Epithelial cell of prostate (primary cell): Measurements from ENCODE around the gene CAPS.
A peak's percentile ranks its signal among the peaks of the same experiment; 100 is the strongest.
"Not testable (repeated sequence)": the region's sequence is repeated elsewhere in the genome, so short reads cannot be mapped to it uniquely, and the experiment has no call there.

ENCODE experiments used
- DNase-seq: peaks from one replicate; pipeline ENCODE4 v3.0.0-alpha.2; 2011; ENCODE audit warnings: low read depth, low spot score
- H3K27ac ChIP-seq: fragments of 450-650 bp; 2 replicates; pipeline ENCODE4 v1.5.1; 2017; ENCODE audit warnings: mild to moderate bottlenecking

Gene CAPS

GRCh38 chr19:5913739-5914357 lies at the start of gene CAPS:
Gene CAPS, plus strand, starts transcription at chr19:5914254. Its CDS starts 153 bp downstream, at chr19:5914407.
- DNase-seq: peak; percentile 18
- H3K27ac ChIP-seq: no peak within 1 kb of the TSS

DNA sequence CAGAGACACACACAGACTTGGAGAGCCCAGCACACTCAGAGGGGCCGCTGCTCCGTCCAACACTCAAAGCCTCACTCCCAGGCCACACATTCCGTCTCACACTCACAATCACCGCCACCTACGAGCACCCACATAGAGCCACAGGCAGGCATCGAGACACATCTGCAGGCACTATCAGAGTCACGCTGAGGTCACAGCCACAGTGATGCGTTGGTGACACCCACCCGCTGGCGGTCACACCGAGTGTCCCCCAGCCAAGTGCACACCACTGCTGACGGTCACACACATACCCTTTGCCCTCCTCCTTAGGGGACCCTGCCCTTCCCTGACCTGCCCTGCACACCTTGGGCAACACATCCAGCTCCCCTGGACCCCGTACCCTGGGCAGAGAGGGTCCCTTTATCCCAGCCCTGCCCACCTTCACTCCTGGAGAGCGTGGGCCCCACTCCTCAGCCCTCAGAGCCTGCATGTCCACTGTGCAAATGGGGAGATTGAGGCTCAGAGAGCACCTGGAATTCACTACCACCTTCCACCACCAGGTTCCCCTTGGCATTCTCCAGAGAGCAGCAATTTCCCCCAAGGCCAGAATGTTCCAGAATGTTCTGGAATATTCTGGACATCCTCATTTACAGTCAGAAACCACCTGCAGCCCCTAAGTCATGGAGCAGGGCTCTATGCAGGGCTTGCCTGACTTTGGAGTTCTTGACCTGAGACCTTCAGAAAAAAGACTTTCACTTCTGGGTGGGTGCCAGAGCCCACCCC lies 49.1 kb upstream of the CAPS start:
- H3K27ac ChIP-seq: no peak overlapping the region
- DNase-seq: no peak

GRCh38 chr19:5865772-5866171 lies 48.3 kb upstream of the CAPS start:
- DNase-seq: no peak
- H3K27ac ChIP-seq: no peak overlapping the region

DNA sequence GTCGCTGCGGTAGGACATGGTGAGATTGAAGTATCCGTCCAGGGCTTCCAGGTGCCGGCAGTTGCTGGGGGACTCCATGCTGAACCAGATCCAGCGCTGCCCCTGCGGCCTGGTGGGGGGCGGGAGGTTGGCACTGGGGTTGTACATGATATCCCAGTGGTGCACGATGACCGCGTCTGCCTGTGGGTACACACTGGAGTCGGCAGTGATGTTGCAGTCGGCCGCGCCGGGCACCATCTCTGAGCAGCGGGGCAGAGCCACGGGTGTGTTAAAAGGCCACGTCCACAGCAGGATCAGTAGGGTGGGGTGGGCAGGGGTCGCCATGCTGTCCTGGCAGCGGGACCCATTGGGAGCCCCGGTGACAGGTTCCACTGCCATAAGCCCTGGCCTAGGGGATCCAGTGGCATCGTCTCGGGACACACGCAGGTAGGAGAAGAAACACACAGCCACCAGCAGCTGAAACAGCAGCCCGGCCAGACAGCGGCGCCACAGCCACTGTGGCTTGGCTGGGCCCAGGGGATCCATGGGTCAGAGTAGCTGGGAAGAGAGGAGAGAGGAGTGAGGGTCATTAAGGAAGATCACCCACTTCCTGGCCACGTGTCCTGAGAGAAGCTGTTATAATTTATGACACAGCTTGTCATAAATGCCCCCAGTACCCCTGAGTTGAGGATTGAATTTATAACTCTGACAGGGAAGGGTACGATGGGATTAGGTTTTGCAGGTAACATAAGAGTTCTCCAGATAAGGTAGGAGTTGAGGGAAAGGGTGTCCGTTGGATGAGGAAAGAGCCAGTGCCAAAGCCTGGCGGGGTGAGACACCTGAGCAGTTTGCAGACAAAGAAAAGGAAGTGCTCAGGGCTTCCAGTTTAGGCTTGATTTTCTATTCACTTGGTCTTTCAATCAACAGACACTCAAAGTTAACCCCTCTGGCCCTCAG lies 46.6 kb upstream of the CAPS start:
- no peak for DNase-seq

GRCh38 chr19:5870986-5871394 lies 43.1 kb upstream of the CAPS start:
- no peak overlapping the region for H3K27ac ChIP-seq
- no peak for DNase-seq

More for the DNA sequence above, 46.6 kb upstream of the CAPS start:
- H3K27ac ChIP-seq: no peak overlapping the region

- no peak overlapping the region for H3K27ac ChIP-seq
- no peak for DNase-seq
Observed at GRCh38 chr19:5873617-5874199, 40.3 kb upstream of the CAPS start.

GRCh38 chr19:5874496-5874895 lies 39.6 kb upstream of the CAPS start:
- DNase-seq: not testable (repeated sequence)
- peak overlapping the region; percentile 15 for H3K27ac ChIP-seq

- no peak overlapping the region for H3K27ac ChIP-seq
- DNase-seq: no peak
Observed at GRCh38 chr19:5877427-5877826, 36.6 kb upstream of the CAPS start.

DNA sequence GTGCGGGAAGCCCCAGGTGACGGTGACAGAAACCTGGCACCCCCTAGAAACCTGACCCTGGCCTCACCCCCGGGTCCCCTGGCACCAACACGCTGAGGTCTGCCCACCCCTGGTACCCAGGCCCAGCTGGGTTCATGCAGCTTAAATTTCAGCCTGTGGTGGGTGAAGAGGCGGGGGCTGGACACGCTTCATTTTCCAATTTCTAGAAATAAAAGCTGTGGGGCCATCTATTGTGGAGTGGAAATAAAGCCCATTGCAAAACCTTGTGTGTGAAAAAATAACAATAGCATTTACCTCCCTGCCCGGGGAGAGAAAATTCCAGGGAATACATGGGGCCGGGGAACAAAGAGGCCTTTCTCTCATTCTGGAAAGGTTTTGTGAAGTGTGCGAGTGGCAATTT lies 36.2 kb upstream of the CAPS start:
- DNase-seq: no peak
- no peak overlapping the region for H3K27ac ChIP-seq

GRCh38 chr19:5880196-5880595 lies 33.9 kb upstream of the CAPS start:
- no peak for DNase-seq
- H3K27ac ChIP-seq: no peak overlapping the region

DNA sequence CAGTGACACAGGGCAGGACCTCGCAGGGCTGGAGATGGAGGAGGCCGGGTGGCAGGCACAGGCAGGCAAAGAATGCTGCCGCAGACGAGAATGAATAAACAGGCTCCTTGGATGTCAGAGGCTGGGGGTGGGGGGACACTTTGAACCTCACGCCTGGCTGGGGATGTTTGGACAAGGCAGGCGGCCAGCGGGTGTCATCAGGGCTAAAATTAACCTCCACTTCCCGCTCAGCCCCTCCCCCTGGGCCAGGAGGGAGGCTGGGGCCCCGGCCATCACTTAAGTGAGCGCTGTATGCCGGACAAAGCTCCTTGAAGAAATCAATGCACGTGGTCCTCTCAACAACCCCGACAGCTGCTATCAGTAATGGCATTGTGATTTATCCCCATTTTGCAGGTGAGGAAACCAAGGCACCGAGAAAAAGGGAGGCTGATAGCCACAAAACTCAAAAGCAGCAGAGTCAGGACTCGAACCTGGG lies 33.4 kb upstream of the CAPS start:
- H3K27ac ChIP-seq: no peak overlapping the region
- no peak for DNase-seq

DNA sequence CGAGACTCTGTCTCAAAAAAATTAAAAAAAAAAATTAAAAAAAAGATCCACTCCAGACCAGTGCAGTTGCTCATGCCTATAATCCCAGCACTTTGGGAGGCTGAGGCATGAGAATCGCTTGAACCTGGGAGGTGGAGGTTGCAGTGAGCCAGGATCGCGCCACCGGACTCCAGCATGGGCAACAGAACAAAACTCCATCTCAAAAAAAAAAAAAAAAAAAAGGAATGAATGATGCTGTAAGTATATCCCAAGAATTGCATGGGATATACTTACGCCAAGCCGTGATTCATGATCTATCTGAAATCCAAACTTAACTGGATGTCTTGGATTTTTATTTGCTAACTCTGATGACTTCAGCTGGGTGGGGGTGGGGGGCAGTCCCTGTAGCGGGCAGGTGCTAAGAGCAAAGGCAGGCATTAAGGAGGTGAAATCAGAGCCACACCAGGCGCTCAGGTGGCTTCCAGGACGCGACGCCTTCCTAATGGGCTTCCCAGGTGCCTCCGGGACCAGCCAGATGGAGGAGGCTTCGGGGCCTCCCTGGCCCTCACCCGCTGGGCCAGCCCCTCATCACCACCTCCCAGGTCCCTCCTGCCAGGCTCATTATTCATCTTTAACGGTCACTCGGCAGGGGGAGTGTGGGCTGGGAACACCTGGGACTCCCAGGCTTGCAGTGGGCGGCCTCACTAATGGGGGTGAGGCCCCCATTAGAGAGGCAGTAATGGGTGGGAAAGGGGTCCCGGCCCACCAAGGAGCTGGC lies 32.3 kb upstream of the CAPS start:
- no peak overlapping the region for H3K27ac ChIP-seq
- DNase-seq: no peak

DNA sequence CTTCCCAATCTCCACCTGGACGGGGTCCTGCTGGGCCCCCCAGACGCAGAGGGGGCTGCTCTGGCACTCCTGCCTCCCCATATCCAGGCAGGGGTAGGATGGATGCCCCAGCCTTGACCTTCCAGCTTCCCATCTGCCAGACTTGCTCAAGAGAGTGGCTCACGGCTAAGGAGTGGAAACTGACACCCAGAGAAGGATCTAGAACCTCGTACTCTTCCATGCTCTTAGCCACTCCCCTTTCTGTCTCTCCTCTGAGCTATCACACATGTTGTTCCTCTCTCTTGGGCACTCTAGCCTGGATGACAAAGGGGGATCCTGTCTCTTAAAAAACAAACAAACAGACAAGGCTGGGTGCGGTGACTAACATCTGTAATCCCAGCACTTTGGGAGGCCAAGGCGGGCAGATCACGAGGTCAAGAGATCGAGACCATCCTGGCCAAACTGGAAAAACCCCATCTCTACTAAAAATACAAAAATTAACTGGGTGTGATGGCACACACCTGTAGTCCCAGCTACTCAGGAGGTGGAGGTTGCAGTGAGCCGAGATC lies 31.6 kb upstream of the CAPS start:
- H3K27ac ChIP-seq: no peak overlapping the region
- DNase-seq: no peak

DNA sequence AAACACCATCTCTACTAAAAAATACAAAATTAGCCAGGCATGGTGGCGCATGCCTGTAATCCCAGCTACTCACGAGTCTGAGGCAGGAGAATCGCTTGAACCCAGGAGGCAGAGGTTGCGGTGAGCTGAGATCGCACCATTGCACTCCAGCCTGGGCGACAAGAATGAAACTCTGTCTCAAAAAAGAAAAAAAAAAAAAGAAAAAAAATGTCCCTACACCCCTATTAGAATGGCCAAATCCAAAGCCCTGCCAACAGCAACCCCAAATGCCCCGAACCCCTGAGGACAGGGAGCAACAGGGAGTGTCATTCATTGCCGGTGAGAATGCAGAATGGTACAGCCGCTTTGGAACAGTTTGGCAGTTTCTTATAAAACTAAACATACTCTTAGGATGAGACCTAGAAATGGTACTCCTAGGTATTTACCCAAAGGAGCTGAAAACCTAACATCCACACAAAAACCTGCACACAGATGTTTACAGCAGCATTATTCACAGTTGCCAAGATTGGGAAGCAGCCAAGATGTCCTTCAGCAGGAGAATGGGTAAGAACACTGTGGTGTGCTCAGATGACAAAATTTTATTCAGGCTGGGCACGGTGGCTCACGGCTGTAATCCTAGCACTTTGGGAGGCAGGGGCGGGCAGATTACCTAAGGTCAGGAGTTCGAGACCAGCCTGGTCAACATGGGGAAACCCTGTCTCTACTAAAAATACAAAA lies 30.7 kb upstream of the CAPS start:
- not testable (repeated sequence) for DNase-seq, H3K27ac ChIP-seq

GRCh38 chr19:5884065-5884811 lies 29.8 kb upstream of the CAPS start:
- not testable (repeated sequence) for DNase-seq

DNA sequence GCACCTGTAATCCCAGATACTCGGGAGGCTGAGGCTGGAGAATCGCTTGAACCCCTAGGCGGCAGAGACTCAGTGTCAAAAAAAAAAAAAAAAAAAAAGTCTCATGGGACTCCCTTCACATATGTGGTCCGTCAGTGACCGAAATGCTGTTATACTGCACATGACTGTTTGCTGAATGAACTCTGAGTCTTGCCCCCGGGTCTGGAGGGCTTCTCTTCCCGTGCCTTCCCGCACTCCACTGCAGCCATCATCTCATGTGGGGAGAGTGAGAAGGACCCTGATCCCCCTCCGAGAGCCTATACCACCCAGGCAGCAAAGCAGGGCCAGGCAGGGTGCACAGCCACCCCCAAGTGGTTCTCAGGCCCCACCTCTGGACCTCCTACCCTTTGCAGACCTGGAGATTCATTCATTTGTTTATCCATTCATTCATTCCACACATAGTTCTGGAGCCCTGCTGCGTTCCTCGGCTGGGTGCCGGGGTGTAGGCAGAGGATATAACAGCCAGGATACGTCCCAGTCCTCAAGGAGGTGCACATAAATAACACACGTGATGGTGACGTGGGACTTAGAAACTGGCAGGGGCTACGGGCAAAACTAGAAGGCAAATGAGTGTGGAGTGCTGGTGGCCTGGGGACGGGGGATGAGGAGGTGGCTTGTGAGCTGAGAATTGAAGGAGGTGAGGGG lies 24.6 kb upstream of the CAPS start:
- no peak overlapping the region for H3K27ac ChIP-seq

More at GRCh38 chr19:5884065-5884811, 29.8 kb upstream of the CAPS start:
- not testable (repeated sequence) for H3K27ac ChIP-seq

DNA sequence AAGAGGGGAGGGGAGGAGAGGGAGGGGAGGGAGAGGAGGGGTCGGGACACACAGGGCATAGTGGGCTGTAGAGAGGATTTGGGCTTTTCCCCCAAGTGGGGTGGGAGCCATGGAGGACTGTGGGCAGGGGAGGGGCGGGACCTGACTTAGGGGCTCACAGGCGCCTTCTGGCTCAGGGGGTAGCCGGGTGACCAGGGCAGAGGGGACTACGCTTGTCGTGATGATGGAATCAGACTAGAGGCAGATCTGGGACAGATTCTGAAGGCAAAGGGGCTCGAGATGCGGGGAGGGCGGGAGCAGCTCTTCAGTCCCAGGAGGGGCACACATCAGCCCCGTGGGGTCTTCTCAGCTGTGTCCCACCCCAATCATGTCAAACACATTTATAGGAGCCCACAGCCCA lies 24.0 kb upstream of the CAPS start:
- H3K27ac ChIP-seq: no peak overlapping the region
- no peak for DNase-seq

More for the DNA sequence above, 24.6 kb upstream of the CAPS start:
- DNase-seq: no peak
